Neutrophil (primary cell): ENCODE results near the gene MAMDC2.
A peak's percentile ranks its signal among the peaks of the same experiment; 100 is the strongest.

Experiments used
- H3K27ac ChIP-seq: fragments of 200-600 bp; sonication (generic); 2 replicates; pipeline ENCODE4 v1.5.1; 2016; ENCODE audit warnings: mild to moderate bottlenecking, moderate library complexity
- H3K27me3 ChIP-seq: fragments of 200-600 bp; sonication (generic); 2 replicates; pipeline ENCODE4 v1.6.0; 2016; ENCODE audit warnings: mild to moderate bottlenecking
- H3K36me3 ChIP-seq: fragments of 200-600 bp; sonication (generic); 2 replicates; pipeline ENCODE4 v1.5.1; 2017
- H3K4me1 ChIP-seq, 2 experiments: fragments of 200-600 bp in 1 of 2; sonication (generic) in 1 of 2; 1 replicate in 1 of 2; 2 replicates in 1 of 2; pipeline versions ENCODE4 v1.5.1 to v1.6.1; 2013 to 2016; ENCODE audit warnings: low read depth in 1 of 2, low read length in 1 of 2, mild to moderate bottlenecking in 1 of 2, moderate library complexity in 1 of 2; ENCODE audit not compliant: control insufficient read depth in 1 of 2, insufficient read depth in 1 of 2
- H3K4me3 ChIP-seq, 2 experiments: fragments of 200-600 bp in 1 of 2; sonication (generic) in 1 of 2; 1 replicate in 1 of 2; 2 replicates in 1 of 2; pipeline ENCODE4 v1.5.1; 2013 to 2016; ENCODE audit warnings: low read depth in 1 of 2, low read length in 1 of 2, mild to moderate bottlenecking in 1 of 2, moderate library complexity in 1 of 2
- H3K9me3 ChIP-seq: fragments of 200-600 bp; sonication (generic); 2 replicates; pipeline ENCODE4 v1.5.1; 2016
- CTCF ChIP-seq: fragments of 200-600 bp; sonication (generic); IDR thresholded peaks from 2 replicates; pipeline ENCODE4 v1.5.1; 2016; ENCODE audit warnings: antibody characterized with exemption

MAMDC2 gene

GRCh38 chr9:70256123-70256551, 212.5 kb downstream of the MAMDC2 start:
- no peak overlapping the region for H3K27ac ChIP-seq
- H3K9me3 ChIP-seq = no peaks in the 10 kb centered on the region
- peaks cover 16 to 17% of the 10 kb centered on the region in 2 experiments for H3K4me1 ChIP-seq
- no peak overlapping the region for H3K4me3 ChIP-seq
- no peaks in the 10 kb centered on the region for H3K27me3 ChIP-seq
- H3K36me3 ChIP-seq = no peaks in the 10 kb centered on the region
- TF ChIP-seq CTCF = no peak

GRCh38 chr9:70257502-70257901, 213.9 kb downstream of the MAMDC2 start:
- Histone ChIP-seq H3K4me3 (no peak overlapping the region), H3K27ac (no peak overlapping the region), H3K36me3 (no peaks in the 10 kb centered on the region), H3K9me3 (no peaks in the 10 kb centered on the region), H3K27me3 (no peaks in the 10 kb centered on the region), H3K4me1 (peaks cover 16 to 17% of the 10 kb centered on the region in 2 experiments)
- no peak for TF ChIP-seq CTCF

- Histone ChIP-seq H3K9me3 (no peaks in the 10 kb centered on the region), H3K27ac (peak overlapping the region; percentile 84), H3K27me3 (no peaks in the 10 kb centered on the region), H3K36me3 (no peaks in the 10 kb centered on the region), H3K4me3 (peak overlapping the region; percentile 69 to 81), H3K4me1 (peaks cover 16 to 17% of the 10 kb centered on the region in 2 experiments)
- TF ChIP-seq CTCF = no peak
These were observed 214.5 kb downstream of the MAMDC2 start for GRCh38 chr9:70257991-70258691.

- peak; percentile 25 for TF ChIP-seq CTCF
- no peaks in the 10 kb centered on the region for H3K36me3 ChIP-seq
- H3K4me3 ChIP-seq = peak within 1 kb of the TSS; percentile 69 to 81
- H3K9me3 ChIP-seq = no peaks in the 10 kb centered on the region
- peaks cover 16 to 17% of the 10 kb centered on the region in 2 experiments for H3K4me1 ChIP-seq
- H3K27ac ChIP-seq = peak within 1 kb of the TSS; percentile 84
- H3K27me3 ChIP-seq = no peaks in the 10 kb centered on the region
These were observed 215.3 kb downstream of the MAMDC2 start, which contains the start of gene SMC5 for GRCh38 chr9:70258692-70259511. TSS of gene SMC5 (plus strand) at chr9:70258978. CDS start at chr9:70259079, 101 bp downstream.

- H3K36me3 ChIP-seq = peaks cover 2% of the 10 kb centered on the region
- peaks cover 16 to 17% of the 10 kb centered on the region in 2 experiments for H3K4me1 ChIP-seq
These were observed 215.8 kb downstream of the MAMDC2 start for GRCh38 chr9:70259512-70259802.

More at GRCh38 chr9:70259512-70259802, 215.8 kb downstream of the MAMDC2 start:
- Histone ChIP-seq H3K27me3 (no peaks in the 10 kb centered on the region), H3K27ac (peak overlapping the region; percentile 84), H3K4me3 (peak overlapping the region; percentile 69 to 81), H3K9me3 (no peaks in the 10 kb centered on the region)
- TF ChIP-seq CTCF = no peak
